Measurements from ENCODE around the gene GNG10. TPM values are rescaled to one million over a fixed set of nuclear protein-coding genes. Genes with fewer than 3 reads are reported as not detected.

The GNG10 gene
- total and polyA plus RNA-seq, 9 of the 15 experiments (the other 6 are each of a cell fraction or from before 2014, with no cell fraction given): 13.1 to 37.8 (median 28.4) TPM

- TF ChIP-seq ZNF318 (IDR thresholded peaks at IDR 0.05; ENCODE audit: borderline replicate concordance in 1 of 2, low read depth in 1 of 2) (no peak), SIN3A (IDR thresholded peaks at IDR 0.05; ENCODE audit: borderline replicate concordance in 2 of 2, control insufficient read depth in 1 of 2, low read depth in 2 of 2, low read length in 2 of 2) (peak; percentile 97 to 98; a peak in 2 of 4 replicates), TBL1XR1 (IDR thresholded peaks at IDR 0.05; ENCODE audit: low read length in 2 of 2) (no peak), SAFB2 (IDR thresholded peaks at IDR 0.05; ENCODE audit: borderline replicate concordance, low read depth, low read length, severe bottlenecking) (no peak), SMARCB1 (IDR thresholded peaks at IDR 0.05; ENCODE audit: insufficient read length, low read depth) (no peak), SMAD2 (IDR thresholded peaks at IDR 0.05; ENCODE audit: low read depth, low read length) (no peak), ARID3A (IDR thresholded peaks at IDR 0.05; ENCODE audit: borderline replicate concordance, low read depth, low read length) (no peak), HNRNPL (IDR thresholded peaks at IDR 0.05; ENCODE audit: low read depth, low read length) (no peak), HNRNPK (IDR thresholded peaks at IDR 0.05; ENCODE audit: low read depth, low read length, poor library complexity, severe bottlenecking) (no peak), ZNF584 (CRISPR knock-in tag; IDR thresholded peaks at IDR 0.05; ENCODE audit: low read depth) (no peak), KAT2B (IDR thresholded peaks at IDR 0.05; ENCODE audit: low read depth, low read length) (no peak), TEAD2 (tag; IDR thresholded peaks at IDR 0.05) (no peak), ATF6 (CRISPR knock-in tag; IDR thresholded peaks at IDR 0.05) (0 out of 2 replicates have a peak, but pooled peaks have one; percentile 76), GATAD2B (IDR thresholded peaks at IDR 0.05; ENCODE audit: borderline replicate concordance) (no peak; the same call in 1 of the 2 replicates), PURB (CRISPR knock-in tag; IDR thresholded peaks at IDR 0.05; ENCODE audit: low read depth) (no peak), TAF9B (IDR thresholded peaks at IDR 0.05; ENCODE audit: partially characterized antibody) (peak; percentile 27)
Observed at GRCh38 chr9:111630964-111631213, 30.5 kb upstream of the GNG10 start (continued).

All from K562 (cell line).